Osteoblast (primary cell): ENCODE results near the gene TMEM63A. TPM values are rescaled to one million over a fixed set of nuclear protein-coding genes. Genes with fewer than 3 reads are reported as not detected.
A peak's percentile ranks its signal among the peaks of the same experiment; 100 is the strongest.

Experiments used
- DNase-seq: peaks from one replicate; pipeline ENCODE4 v3.0.0; 2011; ENCODE audit warnings: low spot score, mixed read lengths; ENCODE audit not compliant: insufficient read length; ENCODE audit errors: missing footprints
- H2AFZ ChIP-seq: 2 replicates; pipeline ENCODE4 v1.6.0; 2011; ENCODE audit warnings: mild to moderate bottlenecking, low read length
- H3K27ac ChIP-seq: 2 replicates; pipeline ENCODE4 v1.5.1; 2011; ENCODE audit warnings: mild to moderate bottlenecking, low read depth, low read length, moderate library complexity
- H3K27me3 ChIP-seq: 2 replicates; pipeline ENCODE4 v1.6.0; 2012; ENCODE audit warnings: mild to moderate bottlenecking, control low read depth, inconsistent platforms, low read length, moderate library complexity; ENCODE audit not compliant: insufficient read depth
- H3K36me3 ChIP-seq: 2 replicates; pipeline ENCODE4 v1.5.1; 2011; ENCODE audit warnings: mild to moderate bottlenecking, low read length, control low read depth, moderate library complexity; ENCODE audit not compliant: insufficient read depth
- H3K4me1 ChIP-seq: 2 replicates; pipeline ENCODE4 v1.5.1; 2011; ENCODE audit warnings: mild to moderate bottlenecking, low read length, control low read depth, moderate library complexity; ENCODE audit not compliant: insufficient read depth
- H3K4me2 ChIP-seq: 2 replicates; pipeline ENCODE4 v1.6.0; 2011; ENCODE audit warnings: mild to moderate bottlenecking, low read length; ENCODE audit not compliant: insufficient read depth
- H3K4me3 ChIP-seq: fragments of 200-600 bp; sonication (generic); 3 replicates; pipeline ENCODE4 v1.5.1; 2012; ENCODE audit warnings: mild to moderate bottlenecking, low read length, inconsistent platforms; ENCODE audit not compliant: insufficient read depth
- H3K79me2 ChIP-seq: 2 replicates; pipeline ENCODE4 v1.6.0; 2012; ENCODE audit warnings: mild to moderate bottlenecking, low read length, control low read depth, inconsistent platforms; ENCODE audit not compliant: insufficient read depth
- H3K9me3 ChIP-seq: 2 replicates; pipeline ENCODE4 v1.5.1; 2011; ENCODE audit warnings: low read depth, low read length, control low read depth
- H4K20me1 ChIP-seq: 2 replicates; pipeline ENCODE4 v1.6.0; 2012; ENCODE audit warnings: mild to moderate bottlenecking, low read length, control low read depth; ENCODE audit not compliant: insufficient read depth
- CTCF ChIP-seq: IDR thresholded peaks from 2 replicates; pipeline ENCODE4 v1.5.1; 2011; ENCODE audit warnings: mild to moderate bottlenecking, low read depth, low read length, moderate library complexity; ENCODE audit errors: extremely low read depth
- total RNA-seq: library from RNA; depleted of rRNA; stranded (reverse); fragments of >200 nt; gene quantifications from 2 replicates; pipeline ENCODE4 v1.2.3, GENCODE V29; 2012

TMEM63A gene
- total RNA-seq, 1 donor: 23.2 TPM

- Histone ChIP-seq H3K4me1 (peaks cover 11% of the 10 kb centered on the region), H3K4me3 (no peak overlapping the region), H3K27ac (no peak overlapping the region), H2AFZ (no peak overlapping the region), H3K9me3 (no peaks in the 10 kb centered on the region), H3K4me2 (no peak overlapping the region), H3K79me2 (no peaks in the 10 kb centered on the region), H4K20me1 (peaks cover 9% of the 10 kb centered on the region), H3K36me3 (peaks cover 49% of the 10 kb centered on the region), H3K27me3 (no peaks in the 10 kb centered on the region)
- DNase-seq: no peak
- no peak for TF ChIP-seq CTCF
Measured at GRCh38 chr1:225860107-225860506, 22.1 kb downstream of the TMEM63A start.

GRCh38 chr1:225859151-225859550, 23.0 kb downstream of the TMEM63A start:
- DNase-seq: peak; percentile 46
- H3K79me2 ChIP-seq: no peaks in the 10 kb centered on the region
- no peak overlapping the region for H2AFZ ChIP-seq
- TF ChIP-seq CTCF: no peak
- H3K4me1 ChIP-seq: peaks cover 10% of the 10 kb centered on the region
- H3K27ac ChIP-seq: no peak overlapping the region
- peaks cover 9% of the 10 kb centered on the region for H4K20me1 ChIP-seq
- H3K4me2 ChIP-seq: no peak overlapping the region
- H3K27me3 ChIP-seq: no peaks in the 10 kb centered on the region
- no peak overlapping the region for H3K4me3 ChIP-seq
- no peaks in the 10 kb centered on the region for H3K9me3 ChIP-seq
- peaks cover 50% of the 10 kb centered on the region for H3K36me3 ChIP-seq

- Histone ChIP-seq H3K36me3 (peaks cover 52% of the 10 kb centered on the region), H3K4me3 (no peak overlapping the region), H3K9me3 (no peaks in the 10 kb centered on the region), H2AFZ (no peak overlapping the region), H3K79me2 (no peaks in the 10 kb centered on the region), H3K27ac (no peak overlapping the region), H3K4me2 (no peak overlapping the region), H4K20me1 (peaks cover 4% of the 10 kb centered on the region), H3K27me3 (no peaks in the 10 kb centered on the region), H3K4me1 (no peaks in the 10 kb centered on the region)
- TF ChIP-seq CTCF: no peak
- DNase-seq: peak; percentile 60
Measured at GRCh38 chr1:225857256-225857655, 24.9 kb downstream of the TMEM63A start.

- no peaks in the 10 kb centered on the region for H3K9me3 ChIP-seq
- no peaks in the 10 kb centered on the region for H3K27me3 ChIP-seq
- H3K79me2 ChIP-seq: no peaks in the 10 kb centered on the region
- H3K4me3 ChIP-seq: no peak overlapping the region
- H3K36me3 ChIP-seq: peaks cover 37% of the 10 kb centered on the region
- no peak for TF ChIP-seq CTCF
- no peak for DNase-seq
- H3K4me2 ChIP-seq: no peak overlapping the region
- peaks cover 2% of the 10 kb centered on the region for H4K20me1 ChIP-seq
- no peak overlapping the region for H2AFZ ChIP-seq
- H3K4me1 ChIP-seq: no peaks in the 10 kb centered on the region
- H3K27ac ChIP-seq: no peak overlapping the region
Measured at GRCh38 chr1:225855503-225856300, 26.5 kb downstream of the TMEM63A start.
